ENCODE results near the gene CIAO1. TPM values are rescaled to one million over a fixed set of nuclear protein-coding genes. Genes with fewer than 3 reads are reported as not detected.

Gene CIAO1
- total and polyA plus RNA-seq, 8 donors: 29.3 to 161 (median 62.6) TPM

DNA sequence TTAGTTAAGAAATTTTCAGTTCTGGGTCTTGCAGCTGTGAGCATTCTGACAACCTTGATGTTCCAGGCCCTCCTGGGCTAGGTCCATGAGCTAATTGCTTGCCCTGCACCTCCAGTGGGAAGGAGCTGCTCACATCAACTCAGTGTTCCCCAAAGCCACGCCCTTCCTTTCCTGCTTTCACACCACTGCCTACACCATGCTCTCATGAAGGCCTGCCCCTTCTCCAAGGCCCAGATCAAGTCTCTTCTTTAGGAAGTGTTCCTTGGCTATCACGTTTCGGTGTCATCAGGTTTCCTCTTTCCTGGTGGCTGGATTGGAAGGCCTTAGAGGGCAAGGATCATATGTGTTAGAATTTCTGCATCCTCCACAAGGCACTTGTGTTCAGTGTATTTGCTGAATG is 19.0 kb upstream of the CIAO1 start:
- intact Hi-C loops (cut with DNase I; ENCODE audit: low total_unique reads): no loop called here

DNA sequence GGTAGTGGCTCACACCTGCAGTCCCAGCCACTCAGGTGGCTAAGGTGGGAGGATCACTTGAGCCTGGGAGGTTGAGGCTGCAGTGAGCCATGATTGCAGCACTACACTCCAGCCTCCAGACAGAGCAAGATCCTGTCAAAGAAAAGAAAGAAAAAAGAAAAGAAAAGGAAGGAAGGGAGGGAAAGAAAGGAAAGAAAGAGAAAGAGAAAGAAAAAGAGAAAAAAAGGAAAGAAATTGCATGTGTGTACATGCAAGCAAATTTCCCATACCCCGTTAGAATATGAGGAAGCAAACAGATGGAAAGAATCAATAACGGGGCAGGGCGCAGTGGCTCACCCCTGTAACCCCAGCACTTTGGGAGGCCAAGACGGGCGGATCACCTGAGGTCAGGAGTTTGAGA is 18.1 kb upstream of the CIAO1 start:
- Histone ChIP-seq H3K27ac (no peak overlapping the region), H3K9me3 (no peaks in the 10 kb centered on the region), H3K4me1 (peaks cover 6 to 45% (median 14%) of the 10 kb centered on the region in 4 donors), H3K27me3 (no peaks in the 10 kb centered on the region), H3K36me3 (peaks cover 9 to 31% (median 24%) of the 10 kb centered on the region in 4 donors), H3K4me3 (no peak overlapping the region)
- WGBS, 5 donors: 59 to 79% (median 65%) methylated on average over 5 of the region's 5 CpGs
- DNase-seq: no peak
- TF ChIP-seq POLR2AphosphoS5 (IDR thresholded peaks at IDR 0.05): no peak
- no peak for TF ChIP-seq CTCF (IDR thresholded peaks at IDR 0.05)
- TF ChIP-seq POLR2A (IDR thresholded peaks at IDR 0.05): no peak
- no peak for TF ChIP-seq EP300 (IDR thresholded peaks at IDR 0.05)
- intact Hi-C loops (cut with DNase I; ENCODE audit: low total_unique reads): no loop called here

More for the DNA sequence above, 19.0 kb upstream of the CIAO1 start:
- Histone ChIP-seq H3K36me3 (peaks cover 4 to 22% (median 15%) of the 10 kb centered on the region in 4 donors), H3K9me3 (no peaks in the 10 kb centered on the region), H3K4me3 (no peak overlapping the region), H3K4me1 (peaks cover 6 to 51% (median 12%) of the 10 kb centered on the region in 4 donors), H3K27ac (no peak overlapping the region), H3K27me3 (no peaks in the 10 kb centered on the region)
- no peak for DNase-seq
- TF ChIP-seq EP300 (IDR thresholded peaks at IDR 0.05) (no peak), POLR2AphosphoS5 (IDR thresholded peaks at IDR 0.05) (no peak), POLR2A (IDR thresholded peaks at IDR 0.05) (no peak), CTCF (IDR thresholded peaks at IDR 0.05) (no peak)
- WGBS, 5 donors: 76 to 84% (median 80%) methylated on average over 3 of the region's 3 CpGs

GRCh38 chr2:96248624-96249023 is 17.4 kb upstream of the CIAO1 start:
- no peak for TF ChIP-seq POLR2AphosphoS5 (IDR thresholded peaks at IDR 0.05)
- no peak for TF ChIP-seq POLR2A (IDR thresholded peaks at IDR 0.05)
- no peak for TF ChIP-seq CTCF (IDR thresholded peaks at IDR 0.05)
- TF ChIP-seq EP300 (IDR thresholded peaks at IDR 0.05): no peak
- Histone ChIP-seq H3K9me3 (no peaks in the 10 kb centered on the region), H3K4me3 (no peak overlapping the region), H3K27ac (no peak overlapping the region), H3K4me1 (peaks cover 6 to 45% (median 14%) of the 10 kb centered on the region in 4 donors), H3K27me3 (no peaks in the 10 kb centered on the region), H3K36me3 (peaks cover 17 to 38% (median 32%) of the 10 kb centered on the region in 4 donors)
- intact Hi-C loops (cut with DNase I; ENCODE audit: low total_unique reads): no loop called here
- WGBS, 5 donors: 88 to 96% (median 94%) methylated on average over 4 of the region's 4 CpGs
- no peak for DNase-seq

DNA sequence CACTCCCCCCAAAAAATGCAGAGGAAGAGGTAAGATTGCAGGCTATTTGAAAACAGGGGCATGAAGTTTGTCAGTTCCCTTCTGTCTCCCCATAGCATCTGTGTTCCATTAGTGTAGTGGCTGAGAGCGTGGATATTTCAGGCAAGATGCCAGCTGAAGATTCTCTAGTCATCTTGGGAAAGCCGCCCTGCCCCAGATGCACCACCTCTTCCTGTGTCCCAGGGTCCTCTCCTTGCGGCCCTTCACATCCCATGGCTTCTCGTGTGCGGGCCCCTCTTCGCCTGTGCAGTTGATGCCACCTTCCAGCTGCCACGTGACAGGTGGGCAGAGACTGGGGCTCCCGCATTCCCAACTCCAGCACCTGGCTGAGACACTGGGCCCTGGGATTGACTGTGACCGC is 16.4 kb upstream of the CIAO1 start:
- no peaks in the 10 kb centered on the region for H3K9me3 ChIP-seq

DNA sequence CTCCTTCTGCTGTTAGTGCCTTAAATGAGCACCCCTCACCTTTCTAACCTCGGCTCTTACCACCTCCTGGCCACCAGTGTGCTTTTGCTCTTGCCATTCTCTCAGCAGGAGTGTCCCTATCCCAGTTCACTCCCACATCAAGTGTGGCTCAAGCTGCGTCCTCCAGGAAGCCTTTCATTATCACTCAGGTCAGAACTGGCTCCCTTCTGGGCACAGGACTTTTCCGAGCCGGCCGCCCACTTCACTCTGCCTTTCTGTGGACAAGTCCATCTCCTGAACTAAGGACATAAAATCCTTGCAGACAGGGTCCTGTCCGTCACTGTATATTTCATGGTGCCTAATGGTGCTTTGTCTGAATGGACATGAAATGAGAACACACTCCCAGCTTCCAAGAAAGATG is 15.8 kb upstream of the CIAO1 start:
- DNase-seq: no peak
- Histone ChIP-seq H3K9me3 (no peaks in the 10 kb centered on the region), H3K27me3 (no peaks in the 10 kb centered on the region), H3K4me1 (peaks cover 6 to 52% (median 14%) of the 10 kb centered on the region in 4 donors), H3K4me3 (no peak overlapping the region), H3K27ac (peak overlapping the region in 2 of 5 donors; percentile 10 to 36), H3K36me3 (peaks cover 32 to 54% (median 47%) of the 10 kb centered on the region in 4 donors)
- intact Hi-C loops (cut with DNase I; ENCODE audit: low total_unique reads): no loop called here
- TF ChIP-seq POLR2AphosphoS5 (IDR thresholded peaks at IDR 0.05) (no peak), CTCF (IDR thresholded peaks at IDR 0.05) (no peak), EP300 (IDR thresholded peaks at IDR 0.05) (no peak), POLR2A (IDR thresholded peaks at IDR 0.05) (no peak)
- WGBS, 5 donors: 85 to 89% (median 85%) methylated on average over 6 of the region's 6 CpGs

More for the DNA sequence above, 16.4 kb upstream of the CIAO1 start:
- Histone ChIP-seq H3K27ac (peak overlapping the region in 2 of 5 donors; percentile 10 to 36), H3K36me3 (peaks cover 27 to 48% (median 42%) of the 10 kb centered on the region in 4 donors), H3K4me3 (no peak overlapping the region), H3K27me3 (no peaks in the 10 kb centered on the region), H3K4me1 (peaks cover 6 to 48% (median 14%) of the 10 kb centered on the region in 4 donors)
- WGBS, 5 donors: 84 to 88% (median 87%) methylated on average over 9 of the region's 9 CpGs
- no peak for TF ChIP-seq POLR2A (IDR thresholded peaks at IDR 0.05)
- TF ChIP-seq EP300 (IDR thresholded peaks at IDR 0.05): no peak
- intact Hi-C loops (cut with DNase I; ENCODE audit: low total_unique reads): no loop called here
- DNase-seq: peak in 1 of 2 donors; percentile 58
